ENCODE data around the gene CLEC4G.

GRCh38 chr19:7729831-7730285 is 2.1 kb downstream of the CLEC4G start:
- TF ChIP-seq CTCF (IDR thresholded peaks at IDR 0.05; ENCODE audit: borderline replicate concordance, extremely low read depth, low read length, poor library complexity, severe bottlenecking) (no peak), EZH2 (IDR thresholded peaks at IDR 0.05; ENCODE audit: borderline replicate concordance, low read depth, low read length, severe bottlenecking) (no peak)
